GM10847 (cell line): Measurements from ENCODE around the gene FBF1.

Source experiments
- POLR2A ChIP-seq: IDR thresholded peaks from 2 replicates; pipeline ENCODE4 v1.6.1; 2011; ENCODE audit not compliant: insufficient read length; ENCODE audit errors: extremely low read depth

The FBF1 gene

DNA sequence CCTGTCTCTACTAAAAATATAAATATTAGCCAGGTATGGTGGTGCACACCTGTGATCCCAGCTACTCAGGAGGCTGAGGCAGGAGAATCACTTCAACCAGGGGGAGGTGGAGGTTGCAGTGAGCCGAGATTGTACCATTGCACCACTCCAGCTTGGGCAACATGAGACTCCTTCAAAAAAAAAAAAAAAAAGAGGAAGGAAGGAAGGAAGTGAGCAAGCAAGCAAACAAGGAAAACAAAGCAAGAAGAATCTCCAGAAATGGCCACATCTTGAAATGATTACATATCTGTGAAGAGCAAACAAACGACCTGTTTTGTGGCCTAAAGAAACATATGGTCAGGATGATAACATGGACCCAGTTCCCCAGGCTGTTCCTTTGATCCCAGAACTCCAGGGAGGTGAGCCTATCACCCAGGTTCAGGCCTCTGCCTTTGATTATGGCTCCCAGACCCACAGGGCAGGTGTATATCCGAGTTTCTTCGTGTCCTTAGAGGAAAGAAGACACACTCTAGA is 29.2 kb upstream of the FBF1 start:
- TF ChIP-seq POLR2A, result no peak

DNA sequence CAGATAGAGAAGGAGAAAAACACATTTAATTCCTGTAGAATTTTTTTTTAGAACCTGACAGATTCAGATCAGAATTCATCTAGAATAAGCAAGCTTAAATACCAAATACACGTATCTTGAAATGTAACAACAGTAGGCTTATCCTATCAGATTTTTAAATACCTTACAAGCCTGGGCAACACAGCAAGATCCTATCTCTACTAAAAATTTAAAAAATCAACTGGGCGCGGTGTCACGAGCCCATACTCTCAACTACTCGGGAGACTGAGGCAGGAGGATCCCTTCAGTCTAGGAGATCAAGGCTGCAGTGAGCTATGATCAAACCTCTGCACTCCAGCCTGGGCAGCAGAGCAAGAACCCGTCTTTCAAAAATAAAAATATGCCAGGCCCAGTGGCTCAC is 24.6 kb upstream of the FBF1 start:
- TF ChIP-seq POLR2A, result no peak

DNA sequence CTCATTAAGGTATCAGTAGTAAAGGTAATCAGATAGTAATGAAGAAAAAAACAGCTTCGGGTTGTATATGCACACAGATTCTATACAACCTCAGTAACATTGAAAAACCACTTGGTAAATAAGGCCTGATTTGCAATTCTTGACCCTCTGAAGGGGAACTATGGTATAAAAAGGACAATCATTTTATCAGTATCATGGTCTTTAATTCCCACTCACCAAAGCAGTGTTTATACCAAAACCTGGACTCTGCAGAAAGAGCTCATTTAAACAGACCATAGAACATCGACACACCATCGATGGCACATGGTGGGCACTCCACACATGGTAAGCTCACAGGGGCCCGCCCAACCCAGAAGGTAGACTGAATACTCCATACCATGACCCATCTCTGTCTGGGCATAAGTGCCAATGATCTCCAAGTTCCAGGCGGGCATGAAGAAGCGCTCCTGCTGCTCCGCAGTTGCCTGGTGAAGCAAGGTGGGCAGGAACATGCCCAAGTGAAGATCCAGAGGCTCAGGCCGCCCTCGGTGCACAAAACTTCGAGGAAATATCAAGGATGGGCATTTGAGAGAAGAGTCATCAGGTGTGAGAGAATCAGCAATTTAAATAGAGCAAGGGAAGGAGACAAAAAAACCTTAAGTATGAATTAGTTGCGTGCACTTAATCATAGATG is 19.1 kb upstream of the FBF1 start:
- TF ChIP-seq POLR2A, result no peak

DNA sequence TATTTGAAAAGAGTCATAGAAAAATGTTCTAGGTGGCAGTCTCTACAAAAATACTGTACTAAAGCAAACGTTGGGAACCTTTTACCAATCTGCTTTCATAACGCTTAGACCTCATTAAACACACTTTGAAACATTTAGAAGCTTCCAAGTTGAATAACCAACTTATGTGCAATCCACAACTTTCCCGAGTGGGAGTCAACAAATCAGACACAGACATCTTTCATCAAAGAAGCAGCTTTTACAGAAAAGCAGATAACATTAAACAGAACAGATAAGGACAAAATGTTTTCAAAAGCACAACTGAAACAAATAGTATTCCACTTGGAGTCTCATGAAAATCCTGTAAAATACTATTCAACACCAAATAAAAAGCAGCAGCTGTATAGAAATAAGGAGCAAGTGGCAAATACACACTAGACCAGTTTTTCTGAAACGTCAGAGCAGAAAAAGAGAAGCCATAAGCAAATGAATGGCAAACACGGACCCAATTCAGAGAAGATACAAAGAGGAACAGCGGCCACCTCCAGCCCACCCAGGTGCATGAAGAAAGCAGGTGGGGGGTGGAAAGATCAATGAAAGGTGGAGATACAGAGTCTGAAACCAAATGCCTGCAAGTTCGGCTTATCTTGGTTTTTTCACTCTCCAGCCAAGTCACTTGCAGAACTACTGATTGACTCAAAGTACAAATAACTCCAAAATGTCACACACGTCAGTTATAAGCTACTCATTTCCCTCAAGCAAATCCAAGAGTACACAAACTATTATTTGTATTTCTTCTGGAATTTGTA is 18.4 kb upstream of the FBF1 start:
- TF ChIP-seq POLR2A, result no peak

DNA sequence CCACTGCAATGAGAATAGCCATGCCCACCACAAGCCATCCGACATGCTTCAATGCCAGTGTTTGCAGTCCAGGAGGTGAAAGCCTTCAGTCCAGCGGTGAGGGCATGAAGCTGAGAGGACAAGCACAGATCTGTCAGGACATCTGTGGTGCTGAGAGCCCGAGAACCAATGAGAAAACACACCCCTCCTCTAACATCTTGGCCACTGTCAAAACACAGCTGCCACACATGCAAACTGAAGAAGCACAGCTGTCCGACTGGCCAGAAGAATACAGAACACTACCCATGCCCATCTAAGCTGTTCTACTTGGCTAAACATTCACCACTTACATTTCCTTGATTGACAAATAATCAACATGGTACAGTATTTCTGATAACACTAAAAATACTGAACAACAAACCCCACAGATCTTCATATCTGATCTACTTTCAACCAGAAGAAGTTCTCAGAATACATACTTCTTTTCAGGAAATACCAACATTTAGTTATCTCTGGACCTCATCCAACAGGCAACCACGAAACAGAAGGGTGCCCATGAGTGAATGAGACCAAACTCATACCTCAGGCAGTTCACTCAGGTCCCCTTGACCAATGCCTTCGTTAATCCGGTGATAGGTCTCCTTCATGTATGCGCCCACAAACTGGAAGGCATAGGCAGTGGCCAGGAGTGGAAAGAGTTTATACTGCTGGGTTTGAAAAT is 10.2 kb upstream of the FBF1 start:
- no peak for TF ChIP-seq POLR2A

DNA sequence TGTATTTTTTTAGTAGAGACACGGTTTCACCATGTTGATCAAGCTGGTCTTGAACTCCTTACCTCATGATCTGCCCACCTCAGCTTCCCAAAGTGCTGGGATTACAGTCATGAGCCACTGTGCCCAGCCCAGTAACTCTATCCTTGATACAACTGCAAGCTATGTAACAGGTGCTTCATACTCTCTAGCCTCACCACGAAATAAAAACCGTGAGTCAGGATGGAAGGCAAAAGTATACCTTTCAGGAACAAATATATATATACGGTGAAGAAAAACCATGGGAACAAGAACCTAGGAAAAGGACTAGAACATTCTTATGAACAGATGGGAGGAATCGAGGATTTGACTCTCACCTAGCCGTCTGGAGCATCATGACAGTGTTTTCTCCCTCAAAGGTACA is 9.6 kb upstream of the FBF1 start:
- no peak for TF ChIP-seq POLR2A

DNA sequence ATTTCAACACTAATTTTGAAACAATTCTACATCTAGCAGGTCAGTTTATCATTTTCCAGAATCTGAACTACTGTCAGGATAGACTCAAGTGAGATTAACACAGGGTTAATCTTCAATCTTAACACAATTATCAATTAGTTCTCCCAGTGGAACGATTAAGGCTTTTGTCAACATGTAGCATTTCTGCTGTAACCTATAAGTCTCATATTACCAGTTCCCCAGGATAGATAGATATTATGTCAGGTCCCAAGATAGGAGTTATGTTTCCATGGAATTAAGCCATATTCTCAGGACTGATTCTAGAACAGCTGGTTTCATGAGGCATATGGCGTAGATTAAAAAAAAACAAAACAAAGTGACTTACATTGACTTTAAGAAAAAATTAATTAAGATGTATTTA is 4.4 kb upstream of the FBF1 start:
- no peak for TF ChIP-seq POLR2A

DNA sequence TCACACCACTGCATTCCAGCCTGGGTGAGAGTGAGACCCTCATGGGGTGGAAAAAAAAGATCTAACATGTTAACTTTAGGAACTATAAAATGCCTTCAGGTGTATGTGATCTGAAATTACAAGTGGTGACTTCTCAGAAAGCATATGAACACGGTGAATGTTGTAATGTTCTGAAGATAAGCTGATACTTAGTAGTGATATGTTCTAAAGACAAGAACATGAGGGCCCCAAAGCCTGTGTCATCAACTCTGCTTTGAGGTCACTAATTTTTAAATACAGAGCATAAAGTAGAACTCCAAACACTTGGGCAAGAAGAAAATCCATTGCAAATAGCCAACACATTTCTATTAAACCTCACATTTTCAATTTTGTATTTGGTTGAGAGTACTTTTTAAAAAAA is 2.6 kb upstream of the FBF1 start:
- no peak for TF ChIP-seq POLR2A

DNA sequence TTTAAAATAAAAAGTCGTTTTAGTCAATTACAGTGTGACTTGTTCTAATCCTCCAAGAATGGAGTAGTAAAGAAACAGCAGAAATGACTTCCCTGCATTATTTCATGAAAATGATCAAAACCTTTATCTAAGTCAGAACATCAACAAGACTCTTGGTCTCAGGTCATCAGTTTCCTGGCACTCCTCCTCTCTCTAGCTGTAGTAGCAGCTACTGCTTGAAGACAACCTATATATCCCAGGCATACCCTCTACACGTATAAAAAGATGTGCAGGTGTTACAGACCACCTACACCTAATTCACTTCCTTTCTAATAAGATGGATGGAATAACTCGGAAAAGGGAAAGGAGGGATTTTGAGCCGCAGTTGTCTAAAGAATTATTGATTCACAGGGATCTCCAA is 1.6 kb upstream of the FBF1 start:
- TF ChIP-seq POLR2A, result no peak

DNA sequence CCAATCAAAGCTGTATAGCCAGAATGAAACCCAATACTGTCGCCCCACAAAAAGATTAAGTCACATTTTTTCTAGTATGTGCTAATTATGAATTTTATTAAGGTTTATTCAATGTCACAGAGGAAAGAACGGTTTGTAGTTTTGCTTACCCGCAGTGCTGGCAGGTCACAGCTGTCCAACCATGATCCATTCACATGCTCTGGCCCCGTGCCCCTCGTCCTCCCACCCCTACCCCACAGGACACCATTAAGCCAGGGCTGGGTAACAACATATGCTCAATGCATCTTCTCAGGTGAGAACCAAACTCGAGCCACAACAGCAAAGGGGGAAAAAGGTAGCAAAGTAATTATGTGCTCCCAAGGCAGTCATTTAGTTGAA is 589 bp upstream of the FBF1 start:
- TF ChIP-seq POLR2A, result no peak

DNA sequence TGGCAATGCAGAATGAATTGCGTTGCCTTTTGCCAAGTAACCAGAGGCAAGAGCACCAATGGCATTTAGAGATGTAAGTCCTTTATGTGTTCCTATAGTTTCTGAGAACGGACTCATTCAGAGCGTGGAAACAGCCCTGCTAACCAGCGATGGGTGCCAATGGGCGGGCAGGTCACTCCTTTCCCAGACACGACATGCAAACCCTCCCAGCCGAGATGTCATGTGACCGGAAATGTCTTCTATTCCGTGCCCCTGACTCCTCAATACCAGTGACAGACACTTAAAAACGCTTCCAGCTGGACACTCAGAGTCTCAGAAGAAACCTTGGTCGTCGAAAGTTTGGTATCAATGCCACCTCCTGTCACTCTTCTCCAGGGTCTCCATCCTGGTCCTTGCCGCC is 3.2 kb downstream of the FBF1 start:
- no peak for TF ChIP-seq POLR2A

DNA sequence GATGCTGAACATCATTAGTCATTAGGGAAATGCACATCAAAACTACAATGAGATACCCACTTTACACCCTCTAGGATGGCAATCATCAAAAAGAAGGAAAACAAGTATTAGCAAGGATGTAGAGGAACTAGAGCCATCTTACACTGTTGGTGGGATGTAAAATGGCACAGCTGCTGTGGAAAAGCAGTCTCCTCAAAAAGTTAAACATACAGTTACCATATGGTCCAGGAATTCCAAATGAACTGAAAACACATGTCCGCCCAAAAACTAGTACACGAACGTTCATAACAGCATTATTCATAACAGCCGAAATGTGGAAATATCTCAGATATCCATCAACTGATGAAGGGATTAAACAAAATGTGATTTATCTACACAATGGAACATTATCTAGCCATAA is 7.0 kb downstream of the FBF1 start:
- TF ChIP-seq POLR2A, result no peak

DNA sequence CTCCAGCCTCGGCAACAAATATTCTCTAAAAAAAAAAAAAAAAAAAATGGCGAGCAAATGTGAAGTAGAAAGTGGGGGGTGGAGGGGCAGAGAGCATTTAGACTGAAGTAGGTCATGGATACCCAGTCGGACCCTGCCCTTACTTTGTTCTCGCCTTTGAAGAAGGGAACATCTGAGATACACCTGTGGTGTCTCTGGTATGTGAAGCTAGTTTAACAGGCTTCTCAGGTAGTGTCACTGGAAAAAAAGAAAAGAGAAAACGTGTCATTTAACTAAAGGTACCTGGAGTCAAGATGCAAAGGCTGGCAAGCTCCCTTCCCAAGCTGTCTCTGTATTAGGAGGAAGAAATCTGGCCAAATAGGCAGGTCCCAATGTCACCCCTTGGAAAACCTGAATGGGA is 8.0 kb downstream of the FBF1 start:
- no peak for TF ChIP-seq POLR2A

DNA sequence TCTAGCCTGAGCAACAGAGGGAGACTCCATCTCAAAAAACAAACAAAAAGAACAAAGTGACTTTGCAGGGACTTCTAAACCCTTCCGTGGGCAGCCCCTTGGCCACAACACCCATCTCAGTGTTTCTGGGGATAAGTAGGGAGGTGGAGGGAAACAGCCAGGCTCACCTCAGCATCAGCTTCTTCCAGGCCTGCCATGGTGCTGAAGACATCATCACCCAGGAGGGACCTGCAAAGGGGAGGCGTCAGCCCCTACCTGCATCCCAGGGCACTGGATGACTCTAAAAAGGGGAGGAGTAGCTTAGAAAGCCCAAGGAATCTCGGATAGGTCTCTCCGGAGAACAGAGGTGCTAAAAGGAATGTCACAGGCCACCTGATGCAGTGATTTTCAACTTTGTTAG is 9.8 kb downstream of the FBF1 start:
- no peak for TF ChIP-seq POLR2A

DNA sequence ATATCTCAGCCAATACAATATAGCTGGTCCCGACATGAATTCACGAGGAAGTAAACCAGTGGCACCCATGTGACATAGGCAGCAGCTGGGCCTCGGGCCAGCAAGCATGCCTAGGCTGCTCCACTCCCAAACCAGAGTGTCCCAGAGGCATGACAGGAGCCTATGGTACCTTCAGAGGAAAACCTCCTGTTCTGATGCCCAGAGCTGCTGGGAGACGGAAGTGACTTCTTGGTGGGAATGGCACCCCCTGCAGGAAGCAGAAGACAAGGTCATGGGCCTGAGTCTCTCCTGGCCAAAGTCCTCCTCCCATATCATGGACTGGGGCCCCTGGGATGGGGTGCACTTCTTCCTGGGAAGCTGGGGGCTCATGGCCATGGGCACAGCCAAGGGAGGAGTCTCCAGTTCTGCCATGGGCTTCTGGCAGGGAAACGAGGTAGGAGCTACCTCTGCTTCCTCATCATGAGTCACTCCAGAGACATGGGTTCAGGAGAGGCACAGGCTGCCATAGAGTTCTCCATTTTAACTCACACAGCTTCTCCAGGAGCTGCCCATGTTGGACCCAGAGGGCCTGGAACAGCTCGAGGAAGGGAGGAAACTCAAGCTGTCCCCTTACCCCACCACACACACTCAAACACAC is 13.4 kb downstream of the FBF1 start:
- TF ChIP-seq POLR2A, result no peak

DNA sequence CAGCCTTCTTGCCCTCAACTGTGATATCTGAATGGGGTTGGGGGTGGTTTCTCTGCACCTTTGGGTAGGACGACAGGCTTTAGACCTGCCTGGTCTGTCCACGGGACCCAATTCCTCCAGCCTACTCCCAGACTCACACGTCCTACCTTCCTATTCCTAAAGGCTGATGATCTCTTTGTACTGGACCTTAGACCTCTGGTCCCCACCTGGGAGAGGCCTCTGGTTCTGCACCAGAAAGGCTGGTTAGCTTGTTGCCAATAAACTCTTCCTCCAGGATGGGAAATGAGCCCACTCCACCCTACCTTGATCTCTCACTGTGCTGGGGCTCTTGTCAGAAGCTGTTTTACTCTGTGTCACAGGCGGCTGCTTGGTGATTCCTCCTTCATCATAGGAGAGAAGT is 14.4 kb downstream of the FBF1 start:
- no peak for TF ChIP-seq POLR2A
